ENCODE data around the gene SPTBN4.
A peak's percentile ranks its signal among the peaks of the same experiment; 100 is the strongest.
"Not testable (repeated sequence)": the region's sequence is repeated elsewhere in the genome, so short reads cannot be mapped to it uniquely, and the experiment has no call there.

The SPTBN4 gene

DNA sequence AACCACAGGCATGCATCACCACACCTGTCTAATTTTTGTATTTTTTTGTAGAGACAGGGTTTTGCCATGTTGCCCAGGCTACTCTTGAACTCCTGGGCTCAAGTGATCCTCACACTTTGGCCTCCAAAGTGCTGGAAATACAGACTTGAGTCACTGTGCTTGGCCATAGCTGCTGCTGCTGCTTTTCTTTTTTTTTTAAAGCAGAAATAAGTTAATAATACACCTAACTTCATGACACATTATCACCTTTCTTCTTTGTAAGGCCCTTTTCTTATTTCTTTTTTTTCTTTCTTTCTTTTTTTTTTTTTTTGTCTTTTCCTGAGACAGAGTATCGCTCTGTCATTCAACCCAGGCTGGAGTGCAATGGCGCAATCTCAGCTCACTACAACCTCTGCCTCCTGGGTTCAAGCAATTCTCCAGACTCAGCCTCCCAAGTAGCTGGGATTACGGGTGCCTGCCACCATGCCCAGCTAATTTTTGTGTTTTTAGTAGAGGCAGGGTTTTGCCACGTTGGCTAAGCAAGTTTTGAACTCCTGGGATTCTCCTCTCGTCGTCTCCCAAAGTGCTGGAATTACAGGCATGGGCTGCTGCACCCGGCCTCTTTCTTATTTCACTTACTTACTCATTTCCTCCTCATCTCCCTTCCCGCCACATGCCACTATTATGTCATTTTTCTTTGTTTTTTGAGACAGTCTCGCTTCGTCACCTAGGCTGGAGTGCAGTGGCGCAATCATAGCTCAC is 118.6 kb downstream of the SPTBN4 start:
- DNase-seq (ENCODE audit: low read depth in 4 of 4, low spot score in 1 of 4), result no peak

DNA sequence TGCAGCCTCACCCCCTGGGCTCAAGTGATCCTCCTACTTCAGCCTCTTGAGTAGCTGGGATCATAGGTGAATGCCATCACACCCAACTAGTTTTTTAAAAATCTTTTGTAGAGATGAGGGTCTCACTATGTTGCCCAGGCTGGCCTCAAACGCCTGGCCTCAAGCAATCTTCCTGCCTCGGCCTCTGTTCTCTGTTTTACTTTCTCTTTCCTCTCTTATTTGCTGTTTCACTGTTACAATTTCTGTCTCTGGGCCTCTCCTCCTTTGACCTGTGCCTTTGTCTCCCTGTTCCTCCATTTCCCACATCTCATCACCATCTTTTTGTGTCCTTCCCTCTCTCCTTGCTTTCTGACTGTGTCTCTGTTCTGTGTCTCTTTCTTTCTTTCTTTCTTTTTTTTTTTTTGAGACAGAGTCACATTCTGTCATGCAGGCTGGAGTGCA is 119.2 kb downstream of the SPTBN4 start:
- DNase-seq (ENCODE audit: low read depth in 4 of 4, low spot score in 1 of 4), result no peak

DNA sequence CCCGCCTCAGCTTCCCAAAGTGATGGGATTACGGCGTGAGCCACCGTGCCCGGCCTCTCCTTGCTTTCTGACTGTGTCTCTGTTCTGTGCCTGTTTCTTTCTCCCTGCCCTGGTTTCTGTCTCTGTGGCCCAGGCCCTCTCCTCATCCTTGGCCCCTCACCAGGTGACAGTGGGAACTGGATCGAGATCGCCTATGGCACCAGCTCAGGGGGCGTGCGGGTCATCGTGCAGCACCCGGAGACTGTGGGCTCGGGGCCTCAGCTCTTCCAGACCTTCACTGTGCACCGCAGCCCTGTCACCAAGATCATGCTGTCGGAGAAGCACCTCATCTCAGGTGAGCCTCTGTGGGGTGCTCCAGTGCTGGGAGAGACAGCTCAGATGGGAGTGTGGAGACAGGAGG is 119.8 kb downstream of the SPTBN4 start:
- DNase-seq (ENCODE audit: low read depth in 4 of 4, low spot score in 1 of 4), result no peak

DNA sequence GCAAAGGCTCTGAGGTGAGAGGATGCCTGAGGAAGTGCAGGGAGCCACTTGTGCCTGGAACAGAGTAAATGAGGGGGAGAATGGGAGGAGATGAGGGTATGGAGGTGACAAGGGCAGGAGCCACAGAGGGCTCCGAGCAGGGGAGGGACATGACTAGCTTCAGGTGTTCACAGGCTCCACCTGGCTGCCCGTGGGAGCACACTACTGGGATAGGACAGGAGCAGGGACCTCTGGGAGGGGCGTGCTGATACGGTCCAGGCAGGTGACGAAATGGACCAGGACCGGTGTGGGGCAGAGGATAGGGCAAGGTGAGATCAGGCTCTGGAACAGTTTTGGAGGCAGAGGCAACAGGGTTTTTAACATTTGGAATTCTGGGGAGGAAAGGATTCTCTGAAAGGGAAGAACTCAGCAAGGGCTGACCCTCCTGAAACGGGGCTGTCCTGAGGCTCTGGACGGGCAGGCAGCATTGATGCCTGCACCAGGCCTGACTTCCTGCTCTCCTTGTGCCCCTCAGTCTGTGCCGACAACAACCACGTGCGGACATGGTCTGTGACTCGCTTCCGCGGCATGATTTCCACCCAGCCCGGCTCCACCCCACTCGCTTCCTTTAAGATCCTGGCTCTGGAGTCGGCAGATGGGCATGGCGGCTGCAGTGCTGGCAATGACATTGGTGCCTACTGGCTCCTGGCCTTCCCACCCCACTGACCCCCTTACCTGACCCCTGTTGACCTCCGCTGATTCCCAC is 121.5 kb downstream of the SPTBN4 start:
- DNase-seq (ENCODE audit: low read depth in 4 of 4, low spot score in 1 of 4), result no peak

DNA sequence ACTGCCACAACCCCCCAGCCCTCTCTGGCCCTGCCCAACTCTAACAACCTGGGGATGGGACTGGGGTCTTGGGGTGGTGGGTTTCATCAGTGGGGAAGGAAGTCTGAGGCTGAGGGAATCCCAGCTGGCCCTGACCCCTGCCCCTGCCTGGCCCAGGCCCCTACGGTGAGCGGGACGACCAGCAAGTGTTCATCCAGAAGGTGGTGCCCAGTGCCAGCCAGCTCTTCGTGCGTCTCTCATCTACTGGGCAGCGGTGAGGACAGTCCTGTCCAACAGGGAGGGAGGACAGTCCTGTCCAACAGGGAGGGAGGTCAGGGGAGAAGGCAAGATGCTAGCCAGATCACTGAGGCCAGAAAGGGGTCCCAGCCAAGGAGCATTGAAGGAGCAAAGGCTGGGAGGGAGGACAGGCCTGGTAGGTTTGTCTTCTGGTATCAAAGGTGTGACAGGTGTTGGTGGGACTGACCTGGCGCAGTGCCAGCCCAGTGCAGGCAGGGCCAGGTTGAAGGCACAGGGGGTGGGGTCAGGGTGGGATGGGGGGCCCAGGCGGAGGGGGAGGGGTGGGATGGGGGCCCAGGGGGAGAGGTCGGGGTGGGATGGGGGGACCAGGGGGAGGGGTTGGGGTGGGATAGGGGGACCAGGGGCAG is 122.2 kb downstream of the SPTBN4 start:
- DNase-seq (ENCODE audit: low read depth in 4 of 4, low spot score in 1 of 4), result no peak

DNA sequence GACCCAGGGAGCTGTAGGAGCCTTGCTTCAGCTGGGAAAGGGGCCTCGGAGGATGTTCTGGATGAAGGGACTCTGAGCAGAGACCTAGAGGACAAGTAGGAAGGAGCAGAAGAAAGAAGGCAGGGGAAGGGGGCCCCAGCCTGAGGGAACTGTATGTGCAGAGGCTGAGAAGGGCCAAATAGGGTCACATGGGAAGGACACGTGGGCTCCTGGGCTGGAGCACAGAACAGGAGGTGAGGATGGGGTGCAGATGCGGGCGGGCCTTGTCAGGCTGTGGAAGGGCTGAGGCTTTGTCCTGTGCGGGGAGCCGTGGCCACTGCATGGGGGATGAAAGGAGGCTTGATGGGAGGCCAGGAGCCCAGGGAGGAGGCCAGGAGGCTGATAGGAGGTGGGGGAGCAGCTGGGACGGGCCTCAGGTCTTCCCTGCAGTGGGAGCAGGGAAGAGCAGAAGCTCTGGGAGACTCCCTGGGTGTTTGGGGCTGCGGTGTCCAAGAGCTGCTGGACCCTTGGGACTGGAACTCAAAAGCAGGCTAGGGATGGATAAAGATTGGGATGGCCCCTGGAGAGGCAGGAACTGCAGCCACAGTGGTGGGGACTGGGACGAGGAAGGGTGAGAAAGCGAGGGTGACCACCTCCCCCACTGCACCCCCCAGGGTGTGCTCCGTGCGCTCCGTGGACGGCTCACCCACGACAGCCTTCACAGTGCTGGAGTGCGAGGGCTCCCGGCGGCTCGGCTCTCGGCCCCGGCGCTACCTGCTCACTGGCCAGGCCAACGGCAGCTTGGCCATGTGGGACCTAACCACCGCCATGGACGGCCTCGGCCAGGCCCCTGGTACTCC is 123.0 kb downstream of the SPTBN4 start:
- DNase-seq (ENCODE audit: low read depth in 4 of 4, low spot score in 1 of 4), result no peak

DNA sequence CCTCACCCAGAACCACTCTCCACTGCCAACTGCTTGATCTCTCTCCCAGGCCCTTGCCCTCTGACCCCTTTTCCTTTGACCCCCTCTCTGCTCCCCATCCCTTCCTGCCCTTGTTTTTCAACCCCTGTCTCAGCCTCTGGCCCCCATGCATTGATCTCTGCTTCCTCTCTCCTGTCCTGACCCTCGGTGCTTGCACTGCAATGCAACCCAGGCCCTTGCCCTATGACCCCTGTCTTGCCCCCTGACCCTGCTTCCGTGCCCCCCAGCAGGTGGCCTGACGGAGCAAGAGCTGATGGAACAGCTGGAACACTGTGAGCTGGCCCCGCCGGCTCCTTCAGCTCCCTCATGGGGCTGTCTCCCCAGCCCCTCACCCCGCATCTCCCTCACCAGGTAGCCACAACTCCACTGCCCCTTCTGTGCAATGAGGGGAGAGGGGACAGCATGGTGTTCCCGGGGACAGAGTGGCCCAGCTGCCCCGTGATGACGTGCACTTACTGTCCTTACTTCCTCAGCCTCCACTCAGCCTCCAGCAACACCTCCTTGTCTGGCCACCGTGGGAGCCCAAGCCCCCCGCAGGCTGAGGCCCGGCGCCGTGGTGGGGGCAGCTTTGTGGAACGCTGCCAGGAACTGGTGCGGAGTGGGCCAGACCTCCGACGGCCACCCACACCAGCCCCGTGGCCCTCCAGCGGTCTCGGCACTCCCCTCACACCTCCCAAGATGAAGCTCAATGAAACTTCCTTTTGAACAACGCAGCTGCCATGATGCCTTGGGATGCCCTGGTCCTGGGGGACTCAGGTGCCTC is 123.9 kb downstream of the SPTBN4 start:
- DNase-seq (ENCODE audit: low read depth in 4 of 4, low spot score in 1 of 4), result no peak

DNA sequence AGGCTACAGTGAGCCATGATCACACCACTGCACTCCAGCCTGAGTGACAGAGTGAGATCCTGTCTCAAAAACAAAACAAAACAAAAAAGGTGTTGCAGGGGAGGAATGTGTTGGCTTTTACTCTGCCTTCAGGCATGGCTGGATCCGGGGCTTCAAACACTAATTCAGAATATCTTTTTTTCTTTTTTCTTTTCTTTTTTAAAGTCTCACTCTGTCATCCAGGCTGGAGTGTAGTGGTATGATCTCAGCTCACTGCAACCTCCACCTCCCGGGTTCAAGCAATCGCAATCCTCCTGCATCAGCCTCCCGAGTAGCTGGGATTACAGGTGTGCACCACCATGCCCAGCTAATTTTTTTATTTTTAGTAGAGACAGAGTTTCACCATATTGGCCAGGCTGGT is 124.9 kb downstream of the SPTBN4 start:
- not testable (repeated sequence) for DNase-seq (ENCODE audit: low read depth in 4 of 4, low spot score in 1 of 4)

DNA sequence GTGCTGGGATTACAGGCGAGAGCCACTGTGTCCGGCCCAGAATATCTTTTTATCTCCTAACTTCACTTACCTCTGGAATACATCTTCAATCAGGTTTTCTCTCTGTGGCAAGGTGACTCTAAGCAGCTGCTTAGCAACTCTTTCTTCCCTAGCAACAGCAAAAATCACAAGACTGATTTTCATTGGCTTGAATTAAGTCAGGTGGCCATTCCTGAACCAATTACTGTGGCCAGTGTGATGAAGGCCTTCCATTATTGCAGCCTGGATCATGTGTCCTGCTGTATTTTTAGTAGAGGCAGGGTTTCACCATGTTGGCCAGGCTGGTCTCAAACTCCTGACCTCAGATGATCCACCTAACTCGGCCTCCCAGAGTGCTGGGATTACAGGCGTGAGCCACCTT is 125.4 kb downstream of the SPTBN4 start:
- no peak for DNase-seq (ENCODE audit: low read depth in 4 of 4, low spot score in 1 of 4)

DNA sequence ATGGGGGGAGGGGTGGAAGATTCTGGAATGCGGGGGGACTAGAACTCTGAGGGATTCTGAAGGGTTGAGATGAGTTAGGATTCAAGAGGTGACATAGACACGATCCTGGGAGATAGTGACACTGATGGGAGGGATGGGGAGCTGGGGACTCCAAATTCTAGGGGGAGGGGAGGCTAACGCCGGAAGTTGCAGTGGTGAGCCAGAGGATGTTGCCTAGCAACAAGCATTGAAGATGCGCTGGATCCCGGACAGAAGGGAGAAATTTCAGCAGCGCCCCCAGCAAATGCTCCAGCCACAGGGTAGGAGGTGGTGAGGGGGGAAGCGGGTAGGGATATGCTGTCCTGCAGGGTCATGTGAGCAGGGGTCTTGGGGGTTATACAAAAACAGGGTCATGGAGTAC is 127.5 kb downstream of the SPTBN4 start:
- DNase-seq (ENCODE audit: low read depth in 4 of 4, low spot score in 1 of 4), result no peak

DNA sequence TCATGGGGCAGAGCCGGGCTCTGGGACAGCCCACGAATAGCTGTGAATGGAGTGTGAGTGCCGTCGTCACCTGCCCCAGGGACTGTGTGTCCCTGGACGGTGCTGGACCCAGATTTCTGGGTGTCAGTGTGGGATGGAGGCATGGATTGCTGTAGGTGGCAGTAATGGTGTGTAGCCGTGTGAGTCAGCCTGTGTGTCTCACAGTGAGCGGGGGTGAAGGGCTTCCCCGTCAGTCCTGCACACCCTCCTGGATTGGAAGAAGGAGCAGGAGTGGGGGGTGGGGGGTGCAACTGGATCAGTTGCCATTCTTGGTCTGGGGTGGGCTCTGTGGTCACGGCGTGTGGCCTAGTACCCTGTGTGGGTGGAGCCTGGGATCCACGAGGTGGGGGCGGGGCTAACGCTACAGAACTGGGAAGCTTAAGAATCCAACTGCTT is 127.9 kb downstream of the SPTBN4 start:
- DNase-seq (ENCODE audit: low read depth in 4 of 4, low spot score in 1 of 4), result no peak

DNA sequence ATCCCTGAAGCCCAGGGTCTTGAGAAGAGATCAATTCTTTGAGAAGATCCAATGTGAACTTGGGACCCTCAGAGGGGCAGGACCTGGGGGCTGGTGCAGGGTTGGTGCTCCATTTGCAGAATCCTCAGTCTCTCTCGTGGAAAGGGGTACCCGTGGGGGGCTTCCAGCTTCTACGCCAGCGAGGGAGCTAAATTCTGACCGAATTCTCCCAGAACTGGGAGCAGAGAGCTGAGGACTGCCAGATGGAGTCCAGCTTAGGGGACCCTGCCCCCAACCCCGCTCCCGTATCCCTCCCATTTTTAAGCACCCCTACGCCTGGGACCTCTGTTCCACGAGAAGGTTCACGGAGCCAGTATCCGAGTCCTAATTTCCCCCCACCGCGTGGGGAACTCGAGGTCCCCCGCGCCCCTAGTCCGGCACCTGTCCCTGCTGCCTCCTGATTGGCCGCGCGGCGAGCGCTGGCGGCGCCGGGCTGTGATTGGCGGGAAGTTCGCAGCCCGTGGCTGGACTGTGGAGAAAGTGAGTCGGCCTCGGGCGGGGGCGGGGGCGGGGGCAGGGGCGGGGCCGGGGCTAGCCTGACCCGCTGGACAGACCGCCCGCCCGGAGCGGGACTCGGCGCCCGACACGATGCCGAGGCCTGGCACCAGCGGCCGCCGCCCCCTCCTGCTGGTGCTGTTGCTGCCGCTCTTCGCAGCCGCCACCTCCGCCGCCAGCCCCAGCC is 130.0 kb downstream of the SPTBN4 start:
- DNase-seq (ENCODE audit: low read depth in 4 of 4, low spot score in 1 of 4), result no peak

DNA sequence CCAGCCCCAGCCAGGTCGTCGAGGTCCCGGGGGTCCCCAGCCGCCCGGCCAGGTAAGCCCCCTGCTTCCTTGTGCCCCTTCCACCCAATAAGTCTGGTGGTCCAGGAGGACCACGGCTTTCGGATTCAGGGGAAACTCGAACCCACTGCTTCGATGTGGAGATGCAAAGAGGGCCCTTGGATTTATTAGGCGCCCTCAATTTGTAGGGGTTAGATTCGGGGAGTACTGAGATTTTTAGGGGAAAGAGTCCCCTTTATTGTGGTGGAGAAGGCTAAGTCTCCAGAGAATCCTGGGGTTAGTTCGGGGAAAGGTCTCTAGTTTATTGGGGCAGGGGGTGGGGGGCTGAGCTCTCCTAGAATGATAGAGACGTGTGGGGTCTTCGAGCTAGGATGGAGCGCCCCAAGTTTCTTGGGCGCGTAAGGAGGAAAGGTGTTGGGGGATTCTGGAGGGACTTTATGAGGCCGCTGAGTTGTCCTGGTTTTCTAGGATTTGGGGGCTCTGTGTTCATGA is 130.6 kb downstream of the SPTBN4 start:
- no peak for DNase-seq (ENCODE audit: low read depth in 4 of 4, low spot score in 1 of 4)

DNA sequence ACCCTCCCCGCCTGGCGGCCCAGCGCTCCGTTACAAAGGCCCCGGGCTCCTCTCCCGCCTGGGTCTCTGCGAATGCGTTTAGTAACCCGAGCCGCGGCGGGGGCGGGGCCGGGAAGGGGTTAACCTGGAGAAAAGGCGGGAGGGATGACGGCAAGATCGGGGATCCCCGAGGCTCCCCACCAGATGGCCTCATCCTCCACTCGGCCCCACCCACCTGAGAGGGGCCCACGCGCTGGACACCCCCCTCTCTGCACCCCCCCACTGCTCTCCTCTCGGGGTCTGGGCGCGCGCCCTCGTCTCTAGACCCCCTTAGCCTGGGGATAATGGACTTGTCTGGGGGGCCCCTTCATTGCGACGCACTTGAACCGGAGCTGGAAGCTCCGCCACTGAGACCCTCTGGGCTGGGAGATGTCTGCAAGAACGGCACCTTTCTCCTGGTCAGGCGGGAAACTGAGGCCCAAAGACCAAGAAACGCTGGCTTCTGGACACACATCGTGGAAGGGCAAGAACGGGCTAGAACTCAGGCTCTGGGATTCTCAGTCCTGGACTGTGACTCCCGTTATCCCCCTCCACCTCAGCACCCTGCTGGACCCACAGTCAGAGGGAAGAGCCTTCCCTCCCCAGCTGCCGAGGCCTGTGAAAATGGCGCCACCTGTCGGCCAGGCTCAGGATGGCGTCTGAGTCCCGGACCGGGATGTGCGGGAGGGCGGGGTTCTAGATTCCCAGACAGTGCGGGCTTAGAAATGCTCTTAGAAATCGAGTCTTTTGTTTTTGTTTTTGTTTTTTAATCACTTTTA is 131.5 kb downstream of the SPTBN4 start:
- peak; percentile 72 to 78 (median 75) for DNase-seq (ENCODE audit: low read depth in 4 of 4, low spot score in 1 of 4)

DNA sequence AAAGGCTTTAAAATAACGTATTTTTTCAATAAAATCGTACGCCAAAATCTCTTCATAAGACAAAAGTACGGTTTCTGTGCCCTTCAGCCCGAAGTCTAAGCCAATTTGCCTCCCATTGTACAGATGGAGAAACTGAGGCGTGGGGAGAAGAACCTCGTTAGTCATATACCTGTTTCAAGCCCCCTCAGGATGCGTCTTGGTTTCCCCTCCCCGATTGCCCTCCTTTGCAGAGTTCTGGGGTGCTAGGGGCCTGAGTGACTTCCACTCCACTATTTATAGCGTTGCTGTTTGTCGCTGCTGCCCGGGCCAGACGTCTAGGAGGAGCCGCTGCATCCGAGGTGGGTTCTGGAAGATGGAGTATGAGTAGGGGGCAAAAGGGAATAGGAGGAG is 132.1 kb downstream of the SPTBN4 start:
- DNase-seq (ENCODE audit: low read depth in 4 of 4, low spot score in 1 of 4), result no peak

DNA sequence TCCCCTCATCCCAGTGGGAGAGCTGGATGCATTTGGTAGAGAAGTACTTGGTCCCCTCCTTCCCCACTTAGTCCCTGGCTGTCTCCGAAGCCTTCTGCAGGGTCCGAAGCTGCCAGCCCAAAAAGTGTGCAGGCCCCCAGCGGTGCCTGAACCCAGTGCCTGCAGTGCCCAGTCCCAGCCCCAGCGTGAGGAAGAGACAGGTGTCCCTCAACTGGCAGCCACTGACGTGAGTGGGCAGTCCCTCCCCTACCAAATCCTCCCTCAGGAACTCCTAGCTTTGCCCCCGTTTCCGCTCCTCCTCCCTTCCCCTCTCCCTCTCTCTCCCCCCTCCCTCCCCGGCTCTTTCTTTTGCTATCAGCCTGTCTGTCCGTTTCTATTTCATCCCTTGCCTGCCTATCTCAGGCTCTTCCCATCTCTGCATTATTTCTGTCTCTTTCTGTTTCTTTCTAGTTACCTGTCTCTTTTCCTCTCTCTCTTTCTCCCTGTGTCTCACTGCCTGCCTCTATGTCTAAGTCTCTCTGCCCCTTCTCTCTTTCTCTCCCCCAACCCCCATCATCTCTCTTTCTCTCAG is 132.6 kb downstream of the SPTBN4 start:
- no peak for DNase-seq (ENCODE audit: low read depth in 4 of 4, low spot score in 1 of 4)

DNA sequence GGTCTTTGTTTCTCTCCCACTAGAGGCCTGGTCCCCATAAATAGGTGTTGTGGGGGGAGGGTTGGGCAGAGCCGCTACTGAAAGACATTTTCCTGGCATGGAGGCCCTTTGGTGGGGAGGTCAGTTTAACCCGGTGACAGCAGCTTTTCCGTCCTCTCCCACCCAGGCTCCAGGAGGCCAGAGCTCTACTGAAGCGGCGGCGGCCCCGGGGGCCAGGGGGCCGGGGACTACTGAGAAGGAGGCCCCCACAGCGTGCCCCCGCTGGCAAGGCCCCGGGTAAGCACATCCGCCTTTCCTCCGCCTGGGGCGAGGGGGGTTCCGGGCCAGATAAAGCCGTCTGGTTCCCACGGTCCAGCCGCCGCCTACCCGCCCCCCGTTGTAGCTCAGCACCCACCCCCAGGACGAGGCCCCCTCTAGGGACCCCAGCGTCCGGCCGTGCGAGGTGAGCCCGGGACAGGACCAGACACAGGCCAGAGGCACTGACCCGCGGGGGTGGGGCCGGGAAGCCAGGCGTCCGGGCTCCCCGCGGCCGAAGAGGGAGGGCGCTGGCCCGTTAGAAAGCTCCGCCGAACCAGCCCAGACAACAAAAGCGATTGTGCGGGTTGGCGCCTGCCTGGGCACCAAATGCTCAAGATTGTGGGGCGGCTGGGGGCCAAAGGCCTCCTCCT is 133.2 kb downstream of the SPTBN4 start:
- DNase-seq (ENCODE audit: low read depth in 4 of 4, low spot score in 1 of 4), result no peak

DNA sequence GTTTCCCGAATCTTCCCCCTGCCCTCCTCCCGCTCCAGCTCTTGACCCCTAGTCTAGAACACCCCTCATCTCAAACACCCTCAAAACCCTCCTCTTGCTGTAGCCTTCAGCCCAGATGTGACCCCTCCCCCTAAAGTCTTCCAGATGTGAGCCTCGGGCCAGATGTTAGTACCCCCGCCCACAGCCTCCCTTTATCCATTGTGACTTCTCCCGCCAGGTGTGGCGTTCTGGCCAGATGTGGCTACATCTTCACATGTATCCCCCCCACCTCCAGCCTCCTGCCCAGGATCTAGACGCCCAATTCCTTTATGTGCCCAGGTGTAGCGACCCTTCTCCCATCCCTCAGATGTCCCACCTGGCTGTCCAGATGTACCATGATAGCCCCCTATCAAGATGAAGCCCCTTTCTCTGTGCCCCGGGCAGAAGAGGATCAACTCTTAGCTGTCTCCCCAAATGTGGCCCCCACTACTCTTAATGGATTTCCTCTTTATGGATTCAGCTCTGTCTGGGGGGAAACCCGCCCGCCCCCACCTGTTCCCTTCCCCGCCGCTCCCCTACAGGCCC is 133.9 kb downstream of the SPTBN4 start:
- no peak for DNase-seq (ENCODE audit: low read depth in 4 of 4, low spot score in 1 of 4)

Measured in stimulated activated CD4-positive, alpha-beta T cell treated with anti-CD3 and anti-CD28 coated beads, Interleukin-1b, Interleukin-23, amount 100 ng/mL, for 24 hours (primary cell).